HG03045 (cell line): ENCODE data around the gene TMEM95.
"Not testable (repeated sequence)": the region's sequence is repeated elsewhere in the genome, so short reads cannot be mapped to it uniquely, and the experiment has no call there.

Source experiments
- ATAC-seq: cut with Tn5 transposase; IDR thresholded peaks from one replicate; pipeline ENCODE4 v1.9.1; 2021; ENCODE audit warnings: mild to moderate bottlenecking, moderate library complexity; ENCODE audit not compliant: unreplicated experiment

TMEM95 gene

DNA sequence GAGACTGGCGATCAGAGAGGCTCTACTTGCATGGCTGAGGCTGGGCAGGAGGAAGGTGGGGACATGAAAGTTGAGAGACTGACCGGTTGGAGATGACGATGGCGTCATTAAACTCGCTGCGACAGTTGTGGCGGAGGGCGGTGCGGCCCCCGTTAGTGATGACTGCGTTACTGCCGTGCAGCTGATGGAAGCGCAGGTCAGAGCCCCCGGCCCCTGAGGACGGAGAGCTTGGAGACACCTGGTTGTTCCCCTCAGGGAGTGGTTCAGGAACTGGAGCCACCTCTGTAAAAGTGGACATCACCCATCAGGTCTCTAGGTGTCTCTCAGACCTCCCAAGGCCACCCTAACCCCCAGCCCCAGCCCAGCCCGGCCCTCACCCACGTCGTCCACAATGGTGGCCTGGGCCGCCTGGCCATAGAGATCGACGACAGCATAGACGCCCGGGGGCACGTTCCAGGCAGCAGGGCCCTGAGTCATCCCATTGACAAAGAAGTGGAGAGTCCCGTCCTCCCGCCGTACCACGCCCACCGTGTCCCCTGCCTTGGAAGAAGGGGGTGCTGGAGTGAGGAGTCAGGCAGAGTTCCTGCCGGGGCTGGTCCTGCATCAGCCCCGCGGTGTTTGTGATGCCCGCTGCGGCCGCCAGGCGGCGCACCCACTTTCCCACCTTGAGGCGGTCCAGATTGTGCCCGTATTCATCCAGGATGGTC lies 31.1 kb upstream of the TMEM95 start:
- no peak for ATAC-seq

DNA sequence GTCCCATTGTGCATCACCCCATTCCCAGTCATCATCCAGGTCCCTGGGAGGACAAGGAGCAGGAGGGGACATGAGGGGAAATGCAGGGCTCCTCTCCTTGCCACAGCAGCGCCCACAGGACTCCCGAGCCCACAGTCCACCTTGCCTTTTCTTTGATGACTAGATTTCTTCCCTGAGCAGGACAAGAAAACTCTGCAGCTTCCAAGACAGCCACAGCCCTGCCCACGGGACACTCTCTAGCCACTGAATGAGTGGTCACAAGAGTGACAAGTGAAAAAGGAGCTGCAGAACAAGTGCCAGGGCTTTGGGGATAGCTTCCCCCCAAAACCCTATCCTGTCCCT lies 30.5 kb upstream of the TMEM95 start:
- no peak for ATAC-seq

DNA sequence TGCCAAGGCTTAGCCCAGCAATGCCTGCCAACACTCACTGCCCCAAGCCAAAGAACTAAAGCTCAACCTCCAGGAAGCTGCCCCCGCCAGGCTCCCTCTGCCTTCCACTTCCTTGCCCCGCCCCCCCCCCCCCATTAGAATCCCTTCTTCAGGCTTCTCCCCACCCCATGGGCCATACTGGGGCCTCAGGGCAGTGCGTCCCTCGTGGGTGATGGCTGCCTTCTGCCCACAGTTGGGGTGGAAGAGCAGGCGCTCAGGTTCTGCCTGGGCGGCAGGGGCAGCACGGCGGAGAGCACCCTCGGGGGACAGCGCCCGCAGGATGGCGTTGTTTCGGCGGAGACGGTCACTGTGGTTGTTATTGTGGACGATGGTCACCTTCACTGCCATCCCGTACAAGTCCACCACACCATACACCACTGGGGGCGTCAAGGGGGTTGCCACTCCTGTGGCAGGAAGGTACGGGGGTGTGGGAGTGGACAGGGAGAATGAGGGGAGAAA lies 29.9 kb upstream of the TMEM95 start:
- no peak for ATAC-seq

DNA sequence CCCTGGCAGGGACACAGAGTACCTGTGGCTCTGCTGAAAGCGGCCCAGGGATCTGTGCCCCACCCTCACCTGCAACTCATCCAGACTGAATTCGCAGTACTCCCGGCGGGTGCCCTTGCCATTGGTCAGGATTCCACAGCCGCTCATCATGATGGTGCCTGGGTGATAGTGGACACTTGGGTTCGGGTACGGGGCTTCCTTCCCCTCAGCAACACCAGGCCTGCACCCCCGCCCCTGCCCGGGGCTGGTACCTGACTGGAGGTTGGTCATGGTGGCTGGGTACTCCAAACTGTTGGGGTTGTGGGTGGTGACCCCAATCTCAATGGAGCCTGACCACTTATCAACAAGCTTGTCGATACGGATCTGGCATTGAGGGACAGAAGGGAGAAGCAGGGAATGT lies 28.8 kb upstream of the TMEM95 start:
- no peak for ATAC-seq

DNA sequence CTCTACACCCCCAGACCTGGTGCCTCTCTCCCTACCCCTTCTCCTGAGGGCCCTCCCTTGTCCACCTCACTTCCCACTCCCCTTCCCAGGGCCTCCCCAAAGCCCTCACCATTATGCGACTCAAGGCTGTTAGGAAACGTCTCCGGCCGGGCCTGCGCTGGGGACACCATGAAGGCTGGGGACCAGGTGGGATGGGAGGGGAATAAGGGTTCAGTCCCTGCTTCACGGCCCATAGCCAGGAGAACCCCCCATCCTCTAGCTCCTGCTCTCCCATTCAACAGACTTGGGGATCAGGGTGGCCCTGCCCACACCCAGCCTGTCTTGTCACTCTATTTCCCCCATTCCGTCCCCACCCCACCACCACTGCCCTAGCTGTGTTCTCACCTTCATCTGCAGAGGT lies 27.9 kb upstream of the TMEM95 start:
- ATAC-seq = no peak

DNA sequence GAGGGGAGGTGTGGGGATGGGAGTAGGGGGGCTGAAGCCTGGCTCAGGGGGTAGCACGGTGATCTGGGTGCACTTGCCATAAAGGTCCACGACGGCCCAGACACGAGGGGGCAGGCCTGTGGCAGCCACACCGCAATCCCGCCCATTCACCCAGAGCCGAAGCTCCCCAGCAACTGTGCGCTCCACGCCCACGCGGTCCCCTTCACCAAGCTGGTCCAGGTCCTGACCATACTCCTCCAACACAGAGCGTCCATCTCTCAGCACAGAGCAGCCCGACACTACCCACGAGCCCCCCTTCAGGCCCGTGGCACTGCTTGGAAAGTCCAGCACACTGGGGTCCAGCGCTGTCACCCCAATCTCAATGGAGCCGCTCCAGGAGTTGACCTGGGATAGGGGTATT lies 27.5 kb upstream of the TMEM95 start:
- no peak for ATAC-seq

DNA sequence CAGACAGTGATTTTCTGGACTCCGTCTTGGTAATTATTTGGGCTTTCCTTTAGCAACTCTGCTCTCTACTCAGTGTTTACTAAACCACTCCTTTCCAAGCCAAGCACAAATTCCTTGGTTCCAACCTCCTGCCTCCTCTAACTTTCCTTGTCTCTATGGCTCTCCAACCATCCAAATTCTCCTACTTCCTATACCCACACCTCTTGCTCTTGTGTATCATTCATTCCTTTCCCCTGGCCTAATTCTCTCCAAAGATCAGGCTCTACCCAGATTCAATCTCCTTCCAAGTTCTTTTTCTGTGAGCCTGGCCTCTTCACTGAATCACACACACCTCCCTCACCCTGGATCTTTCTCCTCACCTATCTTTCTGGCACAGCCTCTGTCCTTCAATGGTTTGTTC lies 26.9 kb upstream of the TMEM95 start:
- ATAC-seq = no peak

DNA sequence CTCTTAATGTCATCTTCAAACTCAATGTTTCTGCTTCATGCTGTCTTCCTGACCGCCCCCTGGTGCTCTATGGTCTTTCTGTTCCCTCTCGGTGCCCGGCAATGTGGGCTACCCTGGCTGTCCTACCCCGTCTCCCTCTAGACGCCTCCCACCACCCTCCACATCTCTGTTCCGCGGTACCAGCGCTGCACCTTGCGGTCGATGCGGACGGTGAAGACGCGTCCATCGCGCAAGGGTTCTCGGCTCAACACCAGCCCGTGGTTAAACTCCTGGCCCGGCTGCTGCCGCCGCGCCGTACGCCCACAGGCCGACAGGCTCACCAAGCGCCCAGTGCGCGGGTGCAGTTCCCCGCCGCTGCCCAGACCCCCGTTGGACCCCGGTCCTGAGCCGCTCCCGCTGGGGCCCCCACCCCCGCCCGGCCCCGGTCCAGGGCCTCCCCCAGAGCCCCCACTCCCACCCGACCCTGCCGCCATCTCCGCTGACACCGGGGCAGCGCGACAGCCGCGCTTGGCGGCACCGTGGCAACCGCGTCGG lies 26.0 kb upstream of the TMEM95 start, which contains the start of gene NEURL4:
NEURL4 (minus strand) TSS at position 496 of the 534 bp plus-strand sequence; CDS start at position 473, 23 bp downstream.
- ATAC-seq = peak; percentile 13

DNA sequence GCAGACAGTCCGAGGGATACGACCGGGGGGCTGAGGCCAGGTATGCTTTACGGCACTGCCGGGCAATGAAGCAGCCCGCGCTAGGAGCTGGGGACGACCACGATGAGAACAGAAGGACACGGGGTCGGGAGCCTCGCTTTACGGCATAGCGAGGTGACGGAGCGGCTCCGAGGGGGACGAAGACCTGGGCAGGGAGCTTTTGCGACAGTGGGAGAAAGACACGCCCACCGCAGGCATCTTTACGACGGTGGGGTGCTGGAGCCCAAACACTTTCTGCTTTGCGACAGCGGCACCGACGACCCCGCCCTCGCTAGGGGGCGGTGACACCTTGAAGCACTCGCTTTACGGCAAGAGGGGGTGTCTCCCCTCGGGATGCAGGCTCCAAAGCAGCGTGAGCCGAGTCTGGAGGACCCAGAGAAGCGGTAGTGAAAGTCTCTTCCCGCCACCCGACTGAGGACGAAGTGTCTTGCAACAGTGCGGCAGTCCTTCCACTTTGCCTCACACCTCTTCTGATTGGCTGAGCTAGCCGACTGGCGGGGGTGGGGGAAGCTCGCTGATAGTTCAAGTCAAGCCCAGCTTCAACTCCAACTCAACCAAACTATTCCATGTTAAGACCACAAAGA lies 25.5 kb upstream of the TMEM95 start:
- ATAC-seq = peak; percentile 60

DNA sequence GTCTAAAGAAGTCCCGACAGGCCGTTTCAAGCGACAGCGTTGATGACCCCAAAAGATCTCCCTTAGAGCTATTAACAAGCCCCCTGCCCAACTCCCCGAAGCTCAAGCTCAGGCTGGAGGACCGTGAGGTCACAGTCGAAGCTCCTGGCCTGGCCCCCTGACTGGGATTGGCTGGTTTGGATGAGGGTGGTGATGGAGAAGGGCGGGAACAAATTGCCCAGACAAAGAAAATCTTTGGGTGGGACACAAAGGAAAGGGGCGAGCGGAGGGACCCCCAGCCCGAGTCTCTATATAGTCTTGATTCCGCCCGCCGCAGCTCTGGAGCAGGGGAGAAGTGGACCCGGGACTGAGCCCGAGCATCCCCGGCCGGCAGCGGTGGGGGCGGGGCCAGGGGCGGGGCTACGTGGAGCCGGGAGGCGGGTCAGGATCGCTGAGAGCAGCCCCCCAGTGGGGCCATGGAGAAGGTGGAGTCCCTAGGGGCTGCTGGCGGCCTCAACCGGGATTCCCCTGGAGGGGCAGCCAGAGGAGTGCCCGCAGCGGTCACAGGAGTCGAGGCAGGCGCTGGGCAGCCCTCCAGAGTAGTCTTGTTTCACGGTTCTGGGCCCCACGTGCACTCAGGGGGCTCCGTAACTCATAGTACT lies 24.8 kb upstream of the TMEM95 start:
- ATAC-seq = peak; percentile 38

DNA sequence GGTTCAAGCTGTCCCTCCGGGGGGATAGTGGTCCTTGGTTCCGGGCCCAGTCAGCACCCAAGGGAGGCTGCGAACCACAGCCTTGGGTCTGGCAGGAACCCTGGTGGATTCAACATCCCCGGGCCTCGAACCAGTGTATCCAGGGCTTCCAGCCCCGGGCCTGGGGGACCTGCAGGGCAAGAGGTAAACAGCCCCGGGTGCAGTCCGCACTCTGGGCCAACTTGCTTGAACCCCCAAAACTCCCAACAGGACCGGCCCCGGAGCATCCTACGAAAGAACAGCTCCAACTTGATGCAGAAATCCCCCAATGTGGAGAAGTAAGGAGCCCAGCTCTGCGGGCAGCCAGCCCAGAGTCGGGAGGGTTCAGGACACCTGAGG lies 24.3 kb upstream of the TMEM95 start:
- ATAC-seq = no peak

DNA sequence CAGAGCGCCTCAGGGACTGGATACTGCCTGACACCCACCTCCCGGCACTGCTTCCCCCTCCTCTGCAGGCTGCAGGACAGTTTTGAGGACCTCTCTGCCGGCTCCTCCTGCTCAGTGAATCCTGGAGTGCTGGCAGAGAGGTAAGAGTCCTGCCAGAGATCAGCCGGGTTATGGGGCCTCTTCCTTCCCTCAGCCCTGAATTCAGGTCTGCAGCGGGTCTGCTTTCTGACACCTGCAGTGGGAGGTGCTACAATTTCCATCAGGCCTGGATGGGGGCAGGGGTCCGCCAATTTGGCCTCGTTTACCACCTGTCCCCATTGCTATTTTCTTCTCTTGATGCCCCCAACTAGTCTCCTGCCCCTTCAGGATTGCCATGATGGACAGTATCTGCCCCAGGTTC lies 22.8 kb upstream of the TMEM95 start:
- ATAC-seq = no peak

DNA sequence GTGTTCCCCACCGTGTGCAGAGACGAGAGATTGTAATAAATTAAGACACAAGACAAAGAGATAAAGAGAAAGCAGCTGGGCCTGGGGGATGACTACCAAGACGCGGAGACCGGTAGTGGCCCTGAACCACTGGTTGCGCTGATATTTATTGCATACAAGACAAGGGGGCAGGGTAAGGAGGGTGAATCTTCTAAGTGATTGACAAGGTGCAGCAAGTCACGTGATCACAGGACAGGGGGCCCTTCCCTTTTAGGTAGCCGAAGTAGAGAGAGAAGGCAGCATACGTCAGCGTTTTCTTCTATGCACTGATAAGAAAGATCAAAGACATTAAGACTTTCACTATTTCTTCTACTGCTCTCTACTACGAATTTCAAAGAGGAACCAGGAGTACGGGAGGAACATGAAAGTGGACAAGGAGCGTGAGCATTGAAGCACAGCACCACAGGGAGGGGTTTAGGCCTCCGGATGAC lies 22.3 kb upstream of the TMEM95 start:
- ATAC-seq = not testable (repeated sequence)

DNA sequence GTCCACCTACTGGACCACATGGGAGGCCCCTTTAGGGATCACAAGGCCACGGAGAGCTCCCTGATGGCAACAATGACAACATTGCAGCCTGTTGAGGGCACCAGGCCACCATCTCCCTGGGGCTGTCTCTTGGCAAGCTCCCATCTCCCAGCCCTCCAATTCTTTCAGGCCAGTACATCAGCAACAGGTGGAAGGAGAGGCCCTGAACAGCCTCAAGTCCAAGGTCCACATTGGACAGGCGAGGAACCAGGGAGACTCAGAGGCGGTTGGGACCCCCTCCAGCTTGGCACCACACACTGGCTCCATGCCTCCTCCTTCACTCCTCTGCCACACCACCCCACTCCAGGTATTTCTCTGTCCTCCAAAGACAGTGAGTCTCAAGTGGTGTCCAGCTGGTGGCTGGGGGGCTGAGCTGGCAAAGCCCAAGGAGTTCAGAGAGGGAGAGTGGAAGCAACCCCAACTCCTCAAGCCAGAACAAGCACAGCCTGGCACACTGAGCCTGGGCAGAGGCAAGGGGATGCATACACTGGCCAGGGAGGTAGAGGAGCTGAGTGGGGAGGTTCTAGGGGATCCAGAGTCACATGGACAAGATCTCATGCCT lies 19.9 kb upstream of the TMEM95 start:
- no peak for ATAC-seq

DNA sequence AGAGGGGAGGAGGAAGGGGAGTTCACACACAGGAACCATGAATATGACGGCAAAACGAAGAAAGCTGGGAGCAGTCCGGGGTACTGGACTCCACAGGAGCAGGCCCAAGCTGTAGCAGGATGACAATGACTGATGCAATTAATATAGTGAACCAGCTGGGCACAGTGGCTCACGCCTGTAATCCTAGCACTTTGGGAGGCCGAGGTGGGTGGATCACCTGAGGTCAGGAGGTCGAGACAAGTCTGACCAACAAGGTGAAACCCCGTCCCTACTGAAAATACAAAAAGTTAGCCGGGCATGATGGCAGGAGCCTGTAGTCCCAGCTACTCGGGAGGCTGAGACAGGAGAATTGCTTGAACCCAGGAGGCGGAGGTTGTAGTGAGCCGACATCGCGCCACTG lies 19.2 kb upstream of the TMEM95 start:
- ATAC-seq = not testable (repeated sequence)

DNA sequence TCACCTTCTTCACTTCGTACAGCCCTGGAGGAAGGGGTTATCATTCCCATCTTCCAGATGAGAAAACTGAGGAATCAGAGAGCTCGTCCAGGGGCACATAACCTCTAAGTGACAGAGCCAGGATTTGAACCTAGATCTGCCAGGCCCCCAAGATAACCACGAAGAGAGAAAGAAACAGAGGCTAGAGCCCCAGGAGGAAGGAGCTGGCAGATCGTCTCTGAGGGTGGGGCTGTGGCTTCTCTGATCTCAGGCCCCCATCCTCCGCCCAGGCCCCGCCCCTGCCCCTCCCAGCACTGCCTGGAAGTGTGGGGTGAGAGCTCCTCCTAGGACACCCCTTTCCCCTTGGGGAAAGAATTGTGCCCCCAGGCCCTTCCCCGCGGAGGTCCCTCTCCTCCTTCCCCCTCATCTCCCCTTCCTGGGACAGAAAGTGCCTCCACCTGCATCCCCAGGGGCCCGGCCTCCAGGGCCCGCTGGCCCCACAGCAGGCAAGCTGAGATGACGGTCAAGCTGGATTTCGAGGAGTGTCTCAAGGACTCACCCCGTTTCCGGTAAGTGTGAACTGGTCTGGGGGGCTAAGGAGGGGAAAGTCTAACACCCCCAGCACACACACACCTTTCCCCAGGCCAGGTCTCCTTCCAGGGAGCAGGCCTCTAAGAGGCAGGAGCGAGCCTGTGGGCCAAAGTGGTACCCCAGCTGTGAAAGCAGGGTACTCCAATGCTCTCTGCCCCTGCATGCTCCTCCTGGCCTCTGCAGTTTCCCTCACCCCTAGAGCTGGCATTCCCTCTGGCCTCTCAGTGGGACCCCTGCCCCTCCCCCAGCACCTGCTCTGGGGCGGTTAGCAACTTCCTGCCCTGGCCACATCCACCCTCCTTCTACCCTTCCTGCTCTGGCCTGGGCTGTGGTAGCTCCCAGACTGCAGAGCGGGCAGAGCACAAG lies 18.4 kb upstream of the TMEM95 start, which contains the start of gene ACAP1:
ACAP1 (plus strand) TSS at position 290 of the 936 bp plus-strand sequence; CDS start at position 496, 206 bp downstream.
- no peak for ATAC-seq

DNA sequence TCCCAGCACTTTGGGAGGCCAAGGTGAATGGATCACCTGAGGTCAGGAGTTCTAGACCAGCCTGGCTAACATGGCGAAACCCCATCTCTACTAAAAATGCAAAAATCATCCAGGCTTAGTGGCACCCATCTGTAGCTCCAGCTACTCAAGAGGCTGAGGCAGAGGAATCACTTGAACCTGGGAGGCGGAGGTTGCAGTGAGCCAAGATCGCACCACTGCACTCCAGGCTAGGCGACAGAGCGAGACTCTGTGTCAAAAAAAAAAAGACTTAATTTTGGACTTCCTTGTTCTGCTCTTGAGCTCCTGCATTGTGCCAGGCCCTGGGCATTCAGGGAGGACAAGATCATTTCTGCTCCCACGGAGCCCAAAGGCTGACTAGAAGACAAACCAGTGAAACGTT lies 17.4 kb upstream of the TMEM95 start:
- ATAC-seq = not testable (repeated sequence)

DNA sequence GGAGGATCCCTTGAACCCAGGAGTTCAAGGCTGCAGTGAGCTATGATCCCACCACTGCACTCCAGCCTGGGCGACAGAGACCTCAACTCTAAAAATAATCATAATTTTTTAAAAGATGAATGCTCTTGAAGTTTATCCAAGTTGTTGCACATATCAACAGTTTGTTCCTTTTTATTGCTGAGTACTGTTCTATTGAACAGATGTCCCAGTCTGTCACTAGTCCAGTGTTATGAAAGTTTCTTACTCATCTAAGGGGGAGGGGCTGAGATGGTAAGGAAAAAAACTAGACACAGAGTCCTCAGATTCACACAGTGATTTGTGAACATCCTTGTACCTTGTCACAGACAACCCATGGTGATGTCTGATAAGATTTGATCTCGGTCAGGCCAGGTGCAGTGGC lies 14.8 kb upstream of the TMEM95 start:
- no peak for ATAC-seq

DNA sequence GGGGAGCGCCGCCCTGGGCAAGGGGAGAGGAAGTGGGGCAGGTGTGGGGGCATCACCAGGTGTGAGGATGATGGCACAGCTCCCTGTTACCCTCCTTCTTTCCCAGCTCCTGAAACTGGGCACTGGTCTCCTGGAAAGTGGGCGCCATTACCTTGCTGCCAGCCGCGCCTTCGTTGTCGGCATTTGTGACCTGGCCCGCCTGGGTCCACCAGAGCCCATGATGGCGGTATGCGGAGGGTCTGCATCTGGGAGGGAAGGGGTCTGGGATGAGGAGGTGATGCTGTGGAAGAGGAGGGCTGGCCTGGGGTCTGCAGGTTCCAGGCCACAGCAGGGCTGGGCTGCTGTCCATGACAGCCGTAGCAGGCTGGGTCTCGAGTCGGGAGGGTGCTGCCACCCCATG lies 13.1 kb upstream of the TMEM95 start:
- no peak for ATAC-seq

DNA sequence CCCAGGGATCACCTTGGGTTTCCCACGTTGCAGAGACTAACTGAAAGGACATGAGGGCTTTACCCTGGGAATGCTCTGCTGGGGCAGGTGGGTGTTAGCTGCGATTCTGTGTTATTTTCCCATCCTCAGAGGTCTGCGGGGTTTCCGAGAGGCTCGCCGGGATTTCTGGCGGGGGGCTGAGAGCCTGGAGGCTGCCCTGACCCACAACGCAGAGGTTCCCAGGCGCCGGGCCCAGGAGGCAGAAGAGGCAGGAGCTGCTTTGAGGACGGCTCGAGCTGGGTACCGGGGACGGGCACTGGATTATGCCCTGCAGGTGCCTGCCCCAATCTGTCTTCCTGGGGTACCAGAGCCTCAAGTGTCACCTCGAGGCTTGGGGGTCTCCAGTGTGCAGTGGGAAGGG lies 11.7 kb upstream of the TMEM95 start:
- ATAC-seq = no peak
